GM23338 (cell line): ENCODE measurements around the gene BTLA. TPM values are rescaled to one million over a fixed set of nuclear protein-coding genes. Genes with fewer than 3 reads are reported as not detected.
"Not testable (repeated sequence)": the region's sequence is repeated elsewhere in the genome, so short reads cannot be mapped to it uniquely, and the experiment has no call there.

Experiments used
- ATAC-seq: fragments of 200-7000 bp; cut with Tn5 transposase; 3 replicates; pipeline ENCODE4 v1.9.1; 2020
- DNase-seq: peaks from one replicate; pipeline ENCODE4 v3.0.0-alpha.2; 2015; ENCODE audit warnings: low spot score
- H2AFZ ChIP-seq: fragments of 200-600 bp; sonication (generic); 2 replicates; pipeline ENCODE4 v1.8.0; 2016; ENCODE audit warnings: antibody characterized with exemption, mild to moderate bottlenecking, moderate library complexity
- H3F3A ChIP-seq: fragments of 200-600 bp; sonication (generic); replicated peaks from 2 replicates; pipeline ENCODE4 v1.8.0; 2017; ENCODE audit warnings: antibody characterized with exemption, mixed run types, low read depth
- H3K27ac ChIP-seq: fragments of 200-600 bp; sonication (generic); 2 replicates; pipeline ENCODE4 v1.6.1; 2016; ENCODE audit warnings: low read depth
- H3K27me3 ChIP-seq: fragments of 200-600 bp; sonication (generic); 2 replicates; pipeline ENCODE4 v1.8.0; 2016; ENCODE audit warnings: mild to moderate bottlenecking, mixed run types, moderate library complexity; ENCODE audit not compliant: insufficient read depth
- H3K36me3 ChIP-seq: fragments of 200-600 bp; sonication (generic); 2 replicates; pipeline ENCODE4 v1.8.0; 2016; ENCODE audit warnings: mild to moderate bottlenecking; ENCODE audit not compliant: insufficient read depth
- H3K4me1 ChIP-seq: fragments of 200-600 bp; sonication (generic); 2 replicates; pipeline ENCODE4 v1.8.0; 2016; ENCODE audit warnings: mild to moderate bottlenecking, moderate library complexity; ENCODE audit not compliant: insufficient read depth
- H3K4me2 ChIP-seq: fragments of 200-600 bp; sonication (generic); 2 replicates; pipeline ENCODE4 v1.7.1; 2017; ENCODE audit warnings: mixed run types
- H3K4me3 ChIP-seq: fragments of 200-600 bp; sonication (generic); 2 replicates; pipeline ENCODE4 v1.6.1; 2016; ENCODE audit warnings: mixed run types
- H3K79me2 ChIP-seq: fragments of 200-600 bp; sonication (generic); replicated peaks from 2 replicates; pipeline ENCODE4 v1.8.0; 2017; ENCODE audit warnings: mild to moderate bottlenecking; ENCODE audit not compliant: insufficient read depth
- H3K9me2 ChIP-seq: fragments of 200-600 bp; sonication (generic); 2 replicates; pipeline ENCODE4 v1.8.0; 2017; ENCODE audit not compliant: insufficient read depth
- H4K20me1 ChIP-seq: fragments of 200-600 bp; sonication (generic); replicated peaks from 2 replicates; pipeline ENCODE4 v1.8.0; 2017; ENCODE audit warnings: mild to moderate bottlenecking; ENCODE audit not compliant: insufficient read depth
- H3K27ac Mint-ChIP-seq: 2 replicates; pipeline ENCODE4 v1.8.0; 2020; ENCODE audit warnings: inconsistent platforms, mild to moderate bottlenecking, moderate library complexity, mixed read lengths
- H3K27me3 Mint-ChIP-seq: 3 replicates; pipeline ENCODE4 v1.8.0; 2022; ENCODE audit warnings: low read depth, mild to moderate bottlenecking, moderate library complexity, mixed read lengths, inconsistent platforms; ENCODE audit not compliant: insufficient read depth, poor library complexity
- H3K36me3 Mint-ChIP-seq: 3 replicates; pipeline ENCODE4 v1.8.0; 2021; ENCODE audit warnings: low read depth, mild to moderate bottlenecking, inconsistent platforms, moderate library complexity, mixed read lengths
- H3K4me1 Mint-ChIP-seq: 3 replicates; pipeline ENCODE4 v1.8.0; 2020; ENCODE audit warnings: mild to moderate bottlenecking, inconsistent platforms, mixed read lengths
- H3K4me3 Mint-ChIP-seq: 3 replicates; pipeline ENCODE4 v1.8.0; 2021; ENCODE audit warnings: moderate library complexity, mild to moderate bottlenecking, inconsistent platforms, mixed read lengths
- H3K9me3 Mint-ChIP-seq: 3 replicates; pipeline ENCODE4 v1.8.0; 2020; ENCODE audit warnings: moderate library complexity, mild to moderate bottlenecking, inconsistent platforms, mixed read lengths
- CREB1 ChIP-seq: fragments of 250-450 bp; sonication (Bioruptor Pico); IDR thresholded peaks from 2 replicates; pipeline ENCODE4 v1.5.0; 2020; ENCODE audit warnings: low read depth, mild to moderate bottlenecking, moderate library complexity
- ETS1 ChIP-seq: IDR thresholded peaks from 2 replicates; pipeline ENCODE4 v1.6.1; 2016; ENCODE audit warnings: antibody characterized with exemption
- EZH2 ChIP-seq: fragments of 200-600 bp; sonication (generic); IDR thresholded peaks from one replicate; pipeline ENCODE4 v1.8.0; 2017; ENCODE audit warnings: antibody characterized with exemption, mild to moderate bottlenecking, low read depth; ENCODE audit not compliant: unreplicated experiment
- EZH2phosphoT487 ChIP-seq: fragments of 200-600 bp; sonication (generic); IDR thresholded peaks from one replicate; pipeline ENCODE4 v1.8.1; 2018; ENCODE audit warnings: antibody characterized with exemption; ENCODE audit not compliant: unreplicated experiment
- NANOG ChIP-seq: IDR thresholded peaks from 2 replicates; pipeline ENCODE4 v1.6.1; 2016; ENCODE audit warnings: antibody characterized with exemption, borderline replicate concordance
- POLR2AphosphoS5 ChIP-seq: IDR thresholded peaks from 2 replicates; pipeline ENCODE4 v1.6.1; 2016; ENCODE audit warnings: antibody characterized with exemption, low read depth
- STAT1 ChIP-seq: IDR thresholded peaks from one replicate; pipeline ENCODE4 v1.6.1; 2016; ENCODE audit warnings: antibody characterized with exemption; ENCODE audit not compliant: unreplicated experiment
- ZNF114 ChIP-seq: fragments of 250-450 bp; sonication (Bioruptor Pico); IDR thresholded peaks from 2 replicates; pipeline ENCODE4 v1.5.0; 2020; ENCODE audit warnings: mild to moderate bottlenecking, moderate library complexity
- ZNF331 ChIP-seq: fragments of 250-450 bp; sonication (Bioruptor Pico); IDR thresholded peaks from 2 replicates; pipeline ENCODE4 v1.5.0; 2020; ENCODE audit warnings: low read depth, mild to moderate bottlenecking, moderate library complexity
- polyA plus RNA-seq: library from polyadenylated mRNA; unstranded; fragments of >200 nt; fragmentation: Nextera tagmentation; extraction: Ambion mirVana; gene quantifications from 2 replicates; pipeline ENCODE4 v1.2.1, GENCODE V29; 2016
- total RNA-seq: library from RNA; depleted of rRNA; stranded (reverse); fragments of >200 nt; shearing (Covaris generic); gene quantifications from 2 replicates; pipeline ENCODE4 v1.2.3, GENCODE V29; 2014

Gene BTLA
- total and polyA plus RNA-seq, 2 experiments from 2014 or later = 0.44 TPM; not detected in 1

- no peak for TF ChIP-seq CREB1 (CRISPR knock-in tag)
- no peak for TF ChIP-seq ZNF114 (CRISPR knock-in tag)
- no peak for TF ChIP-seq ETS1
- TF ChIP-seq EZH2 = no peak
- no peak for TF ChIP-seq POLR2AphosphoS5
- no peak for TF ChIP-seq EZH2phosphoT487
- no peak for TF ChIP-seq ZNF331 (CRISPR knock-in tag)
- no peak for TF ChIP-seq NANOG
These were observed 2.8 kb downstream of the BTLA start (continued) for GRCh38 chr3:112496366-112497067.

GRCh38 chr3:112494448-112494767, 4.9 kb downstream of the BTLA start:
- not testable (repeated sequence) for H3K36me3 Mint-ChIP-seq, H3F3A ChIP-seq, H2AFZ ChIP-seq, H3K9me3 Mint-ChIP-seq, DNase-seq, H3K4me2 ChIP-seq, H3K4me3 Mint-ChIP-seq, H3K27me3 ChIP-seq, H4K20me1 ChIP-seq, H3K27ac Mint-ChIP-seq, H3K9me2 ChIP-seq, H3K27me3 Mint-ChIP-seq, ATAC-seq, H3K27ac ChIP-seq, H3K4me1 Mint-ChIP-seq, H3K4me1 ChIP-seq, H3K4me3 ChIP-seq, H3K79me2 ChIP-seq, H3K36me3 ChIP-seq

GRCh38 chr3:112492124-112492523, 7.1 kb downstream of the BTLA start:
- no peak overlapping the region for H3K4me3 Mint-ChIP-seq
- no peaks in the 10 kb centered on the region for H3K4me1 Mint-ChIP-seq
- H3K27me3 Mint-ChIP-seq = no peaks in the 10 kb centered on the region
- no peaks in the 10 kb centered on the region for H3K36me3 ChIP-seq
- no peak for ATAC-seq
- H3K27me3 ChIP-seq = no peaks in the 10 kb centered on the region
- H3K4me3 ChIP-seq = no peak overlapping the region
- TF ChIP-seq STAT1 = no peak
- TF ChIP-seq POLR2AphosphoS5 = no peak
- no peaks in the 10 kb centered on the region for H3F3A ChIP-seq
- H3K36me3 Mint-ChIP-seq = no peaks in the 10 kb centered on the region
- no peaks in the 10 kb centered on the region for H3K79me2 ChIP-seq
- peaks cover 4% of the 10 kb centered on the region; the same call in 1 of the 3 replicates for H3K9me3 Mint-ChIP-seq
- no peaks in the 10 kb centered on the region; the same call in 1 of the 2 replicates for H3K9me2 ChIP-seq
- no peak for DNase-seq
- no peak overlapping the region for H2AFZ ChIP-seq
- no peaks in the 10 kb centered on the region for H3K4me1 ChIP-seq
- H3K4me2 ChIP-seq = no peak overlapping the region
- H4K20me1 ChIP-seq = no peaks in the 10 kb centered on the region
- no peak overlapping the region for H3K27ac ChIP-seq
- H3K27ac Mint-ChIP-seq = no peak overlapping the region

DNA sequence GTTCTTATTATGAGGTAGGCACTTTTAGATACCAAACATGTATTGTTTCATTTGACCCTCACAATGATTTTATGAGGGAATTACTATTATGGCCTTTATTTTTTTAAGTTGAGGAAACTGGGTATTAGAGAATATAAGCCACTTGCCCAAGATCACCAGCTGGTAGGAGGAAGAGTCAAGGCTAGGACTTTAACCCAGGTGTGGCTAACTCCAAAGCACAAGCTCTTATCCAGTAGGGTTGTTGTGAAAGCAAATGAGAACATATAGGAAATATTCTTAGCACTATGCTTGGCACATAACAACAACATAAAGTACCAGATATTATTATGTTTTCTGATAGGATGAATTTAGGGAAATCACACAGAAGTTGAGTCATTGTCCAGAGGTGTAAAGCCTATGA, 7.9 kb downstream of the BTLA start:
- Histone ChIP-seq H3F3A (no peaks in the 10 kb centered on the region), H3K4me2 (no peak overlapping the region), H3K79me2 (no peaks in the 10 kb centered on the region), H3K4me1 (no peaks in the 10 kb centered on the region), H2AFZ (no peak overlapping the region), H3K9me2 (no peaks in the 10 kb centered on the region; the same call in 1 of the 2 replicates), H4K20me1 (no peaks in the 10 kb centered on the region), H3K27me3 (no peaks in the 10 kb centered on the region), H3K36me3 (no peaks in the 10 kb centered on the region), H3K4me3 (no peak overlapping the region), H3K27ac (no peak overlapping the region)
- Mint-ChIP-seq H3K27ac (no peak overlapping the region), H3K4me3 (no peak overlapping the region), H3K27me3 (no peaks in the 10 kb centered on the region), H3K9me3 (peaks cover 4% of the 10 kb centered on the region; the same call in 1 of the 3 replicates), H3K4me1 (no peaks in the 10 kb centered on the region), H3K36me3 (no peaks in the 10 kb centered on the region)
- ATAC-seq (no peak), DNase-seq (no peak)
